GM19467 (cell line): ENCODE results near the gene MED27.

ENCODE experiments used
- ATAC-seq: cut with Tn5 transposase; IDR thresholded peaks from one replicate; pipeline ENCODE4 v1.9.1; 2021; ENCODE audit warnings: mild to moderate bottlenecking, moderate library complexity; ENCODE audit not compliant: unreplicated experiment

The MED27 gene

GRCh38 chr9:132002643-132003318 is 76.9 kb downstream of the MED27 start:
- ATAC-seq = no peak

- no peak for ATAC-seq
Measured at GRCh38 chr9:132001567-132001966, 78.1 kb downstream of the MED27 start.

GRCh38 chr9:132000659-132001058 is 79.0 kb downstream of the MED27 start:
- no peak for ATAC-seq

GRCh38 chr9:131999692-132000551 is 79.7 kb downstream of the MED27 start:
- no peak for ATAC-seq

GRCh38 chr9:131997779-131998178 is 81.9 kb downstream of the MED27 start:
- no peak for ATAC-seq

GRCh38 chr9:131997076-131997475 is 82.6 kb downstream of the MED27 start:
- ATAC-seq = no peak

GRCh38 chr9:131995382-131995781 is 84.3 kb downstream of the MED27 start:
- ATAC-seq = no peak

GRCh38 chr9:131994364-131995125 is 85.1 kb downstream of the MED27 start:
- no peak for ATAC-seq

GRCh38 chr9:131992906-131993657 is 86.6 kb downstream of the MED27 start:
- ATAC-seq = no peak

- ATAC-seq = no peak
Measured at GRCh38 chr9:131987232-131987631, 92.4 kb downstream of the MED27 start.

GRCh38 chr9:131986576-131986975 is 93.1 kb downstream of the MED27 start:
- no peak for ATAC-seq

- ATAC-seq = no peak
Measured at GRCh38 chr9:131986089-131986488, 93.6 kb downstream of the MED27 start.

GRCh38 chr9:131984564-131984963 is 95.1 kb downstream of the MED27 start:
- no peak for ATAC-seq

- ATAC-seq = no peak
Measured at GRCh38 chr9:131982671-131983239, 96.9 kb downstream of the MED27 start.

- no peak for ATAC-seq
Measured at GRCh38 chr9:131982102-131982501, 97.6 kb downstream of the MED27 start.

GRCh38 chr9:131981116-131981776 is 98.4 kb downstream of the MED27 start:
- ATAC-seq = no peak

GRCh38 chr9:131980267-131981016 is 99.2 kb downstream of the MED27 start:
- no peak for ATAC-seq

- no peak for ATAC-seq
Measured at GRCh38 chr9:131977109-131977838, 102.4 kb downstream of the MED27 start.
